Measurements from ENCODE around the gene FGFR4.

GRCh38 chr5:177123789-177124485, 37.2 kb downstream of the FGFR4 start:
- TF ChIP-seq EZH2 (IDR thresholded peaks at IDR 0.05; ENCODE audit: low read depth) (no peak), CTCF (conservative IDR thresholded peaks at IDR 0.05) (no peak)
